Measurements from ENCODE around the gene BMP2.

Gene BMP2

GRCh38 chr20:6768228-6769140 is 998 bp downstream of the BMP2 start:
- H3K4me3 ChIP-seq (ENCODE audit: low read depth, low read length) = peak overlapping the region; percentile 42
- TF ChIP-seq, protein P1, sequence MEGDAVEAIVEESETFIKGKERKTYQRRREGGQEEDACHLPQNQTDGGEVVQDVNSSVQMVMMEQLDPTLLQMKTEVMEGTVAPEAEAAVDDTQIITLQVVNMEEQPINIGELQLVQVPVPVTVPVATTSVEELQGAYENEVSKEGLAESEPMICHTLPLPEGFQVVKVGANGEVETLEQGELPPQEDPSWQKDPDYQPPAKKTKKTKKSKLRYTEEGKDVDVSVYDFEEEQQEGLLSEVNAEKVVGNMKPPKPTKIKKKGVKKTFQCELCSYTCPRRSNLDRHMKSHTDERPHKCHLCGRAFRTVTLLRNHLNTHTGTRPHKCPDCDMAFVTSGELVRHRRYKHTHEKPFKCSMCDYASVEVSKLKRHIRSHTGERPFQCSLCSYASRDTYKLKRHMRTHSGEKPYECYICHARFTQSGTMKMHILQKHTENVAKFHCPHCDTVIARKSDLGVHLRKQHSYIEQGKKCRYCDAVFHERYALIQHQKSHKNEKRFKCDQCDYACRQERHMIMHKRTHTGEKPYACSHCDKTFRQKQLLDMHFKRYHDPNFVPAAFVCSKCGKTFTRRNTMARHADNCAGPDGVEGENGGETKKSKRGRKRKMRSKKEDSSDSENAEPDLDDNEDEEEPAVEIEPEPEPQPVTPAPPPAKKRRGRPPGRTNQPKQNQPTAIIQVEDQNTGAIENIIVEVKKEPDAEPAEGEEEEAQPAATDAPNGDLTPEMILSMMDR (IDR thresholded peaks at IDR 0.05; ENCODE audit: low read depth, low read length) = no peak
- no peaks in the 10 kb centered on the region for H3K9me3 ChIP-seq (ENCODE audit: severe bottlenecking)
- no peaks in the 10 kb centered on the region for H3K36me3 ChIP-seq
- H3K27ac ChIP-seq = no peak overlapping the region
- peaks cover 74% of the 10 kb centered on the region for H3K27me3 ChIP-seq (ENCODE audit: insufficient read depth, low read depth, severe bottlenecking)
- no peak for DNase-seq

- no peak for DNase-seq
- H3K27me3 ChIP-seq (ENCODE audit: insufficient read depth, low read depth, severe bottlenecking) = peaks cover 71% of the 10 kb centered on the region
- H3K4me3 ChIP-seq (ENCODE audit: low read depth, low read length) = no peak overlapping the region
- no peaks in the 10 kb centered on the region for H3K36me3 ChIP-seq
- H3K9me3 ChIP-seq (ENCODE audit: severe bottlenecking) = no peaks in the 10 kb centered on the region
- TF ChIP-seq, protein P1 (IDR thresholded peaks at IDR 0.05; ENCODE audit: low read depth, low read length) = no peak
- H3K27ac ChIP-seq = no peak overlapping the region
Observed at GRCh38 chr20:6769903-6770785, 2.7 kb downstream of the BMP2 start.

DNA sequence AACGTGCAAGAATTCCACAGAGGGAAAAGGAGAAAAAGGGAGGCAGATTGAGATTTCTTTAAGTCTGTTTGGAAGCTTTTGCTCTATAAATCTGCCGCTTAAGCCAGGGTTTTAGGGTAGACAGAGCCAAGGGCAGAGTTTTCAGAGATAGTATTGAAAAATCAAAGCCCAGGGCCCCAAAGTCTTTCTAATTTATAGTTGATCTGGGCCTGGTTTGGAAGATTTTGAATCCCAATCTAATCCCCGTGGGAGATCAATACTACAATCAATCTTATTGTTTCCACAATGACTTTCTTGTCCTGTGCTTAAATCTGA is 3.3 kb downstream of the BMP2 start:
- Histone ChIP-seq H3K27me3 (ENCODE audit: insufficient read depth, low read depth, severe bottlenecking) (peaks cover 71% of the 10 kb centered on the region), H3K4me3 (ENCODE audit: low read depth, low read length) (no peak overlapping the region), H3K36me3 (no peaks in the 10 kb centered on the region), H3K9me3 (ENCODE audit: severe bottlenecking) (no peaks in the 10 kb centered on the region), H3K27ac (no peak overlapping the region)
- TF ChIP-seq, protein P1 (IDR thresholded peaks at IDR 0.05; ENCODE audit: low read depth, low read length) = no peak
- no peak for DNase-seq

DNA sequence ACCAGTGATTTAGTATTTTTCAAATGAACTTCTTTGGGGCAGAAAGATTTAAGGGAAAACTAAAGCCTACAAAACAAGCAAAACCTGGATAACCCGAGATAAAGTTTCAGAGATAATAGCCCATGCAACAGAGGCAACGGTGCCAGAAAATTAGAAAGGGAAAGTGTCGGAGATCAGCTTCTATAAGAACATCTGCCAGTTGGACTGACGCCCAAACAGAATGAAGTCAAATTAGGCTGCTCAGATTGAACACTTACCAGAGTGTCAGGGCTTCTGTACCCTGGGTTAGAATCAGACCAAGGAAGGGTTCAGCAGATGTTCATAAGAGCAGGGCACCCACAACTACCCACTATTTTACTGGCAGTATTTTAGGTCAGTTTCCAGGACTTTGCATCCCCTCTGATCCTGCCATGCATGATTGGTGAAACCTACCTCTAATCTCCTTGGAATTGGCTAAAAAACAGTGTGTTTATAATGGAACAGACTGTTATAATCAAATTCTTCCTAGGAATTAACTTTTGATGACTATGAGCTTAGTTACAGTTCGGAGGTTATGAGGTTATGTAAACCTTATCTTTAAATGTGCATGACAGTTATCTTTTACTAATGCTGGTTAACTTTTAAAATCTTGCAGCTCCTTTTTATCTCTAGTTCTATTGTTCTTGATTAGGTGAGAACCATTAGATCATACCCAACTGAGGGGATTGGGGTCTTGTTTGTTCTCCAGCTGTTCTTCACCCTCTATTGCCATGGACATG is 13.1 kb downstream of the BMP2 start:
- H3K36me3 ChIP-seq = no peaks in the 10 kb centered on the region
- no peak for DNase-seq

GRCh38 chr20:6783752-6784151 is 16.3 kb downstream of the BMP2 start:
- Histone ChIP-seq H3K9me3 (ENCODE audit: severe bottlenecking) (no peaks in the 10 kb centered on the region), H3K4me3 (ENCODE audit: low read depth, low read length) (no peak overlapping the region), H3K36me3 (no peaks in the 10 kb centered on the region), H3K27ac (no peak overlapping the region), H3K27me3 (ENCODE audit: insufficient read depth, low read depth, severe bottlenecking) (peaks cover 43% of the 10 kb centered on the region)
- no peak for DNase-seq
- TF ChIP-seq, protein P1 (IDR thresholded peaks at IDR 0.05; ENCODE audit: low read depth, low read length) = no peak

More for the DNA sequence above, 13.1 kb downstream of the BMP2 start:
- no peak overlapping the region for H3K27ac ChIP-seq
- peaks cover 43% of the 10 kb centered on the region for H3K27me3 ChIP-seq (ENCODE audit: insufficient read depth, low read depth, severe bottlenecking)
- no peaks in the 10 kb centered on the region for H3K9me3 ChIP-seq (ENCODE audit: severe bottlenecking)
- no peak overlapping the region for H3K4me3 ChIP-seq (ENCODE audit: low read depth, low read length)
- TF ChIP-seq, protein P1 (IDR thresholded peaks at IDR 0.05; ENCODE audit: low read depth, low read length) = no peak
